DLD1 (cell line): ENCODE results near the gene ACTL6A.
"Not testable (repeated sequence)": the region's sequence is repeated elsewhere in the genome, so short reads cannot be mapped to it uniquely, and the experiment has no call there.

ENCODE experiments used
- in situ Hi-C: cut with HindIII; loops from 2 replicates; pipeline ENCODE4 v1.10.0; 2017; ENCODE audit warnings: low sequenced_read_pairs

Gene ACTL6A

DNA sequence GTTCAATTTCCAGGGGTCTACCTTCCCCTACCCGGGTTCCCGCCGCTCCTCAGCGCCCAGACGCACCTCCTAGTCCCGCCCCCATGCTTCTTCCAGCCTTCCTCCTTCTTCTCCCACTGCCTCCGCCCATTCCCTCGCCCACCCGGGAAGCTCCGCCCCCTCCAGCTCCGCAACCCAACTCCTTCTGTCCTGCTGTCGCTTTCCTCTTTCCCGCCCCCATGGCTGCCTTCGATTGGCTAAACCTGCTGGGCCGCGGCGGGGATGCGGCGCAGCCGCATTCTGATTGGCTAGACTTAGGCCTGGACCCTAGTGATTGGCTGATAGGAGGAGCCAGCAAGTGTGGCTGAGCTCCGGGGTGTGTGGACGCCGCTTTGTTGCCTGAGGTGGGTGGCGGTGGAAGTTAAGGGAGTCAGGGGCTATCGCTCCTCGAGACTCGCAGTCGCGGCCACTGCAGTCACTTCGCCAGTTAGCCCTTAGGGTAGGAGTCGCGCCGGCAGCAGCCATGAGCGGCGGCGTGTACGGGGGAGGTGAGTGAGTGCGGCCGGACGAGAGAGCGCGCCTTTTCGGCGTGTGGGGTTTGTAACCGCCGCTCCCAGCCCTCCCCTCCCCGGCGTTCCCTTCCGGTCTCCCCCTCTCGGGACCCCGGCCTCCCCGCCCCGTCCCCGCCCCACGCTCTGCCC lies at the start of gene ACTL6A:
Gene ACTL6A, plus strand, starts transcription at position 336 of the 680 bp plus-strand sequence. Its CDS starts 167 bp downstream, at position 503.
- in situ Hi-C loops: no loop called here

DNA sequence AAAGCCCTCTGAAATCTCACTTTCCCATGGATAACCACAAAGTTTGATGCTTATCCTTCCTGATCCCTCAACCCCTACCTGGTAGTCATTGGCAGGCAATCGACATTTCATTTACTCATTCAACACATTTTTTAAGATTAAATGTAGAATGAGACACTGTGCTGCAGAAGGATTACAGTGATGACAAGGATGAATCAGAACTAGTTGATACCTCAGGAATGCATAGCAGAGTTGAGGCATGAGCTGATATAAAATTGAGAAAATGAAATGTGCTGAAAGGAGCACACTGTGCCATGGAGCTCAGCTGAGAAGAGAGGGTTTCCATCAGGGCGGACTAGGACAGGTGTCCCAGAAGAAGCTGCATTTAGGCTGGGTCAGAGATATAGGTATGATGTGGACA lies 48.9 kb upstream of the ACTL6A start:
- in situ Hi-C loops: no loop called here

DNA sequence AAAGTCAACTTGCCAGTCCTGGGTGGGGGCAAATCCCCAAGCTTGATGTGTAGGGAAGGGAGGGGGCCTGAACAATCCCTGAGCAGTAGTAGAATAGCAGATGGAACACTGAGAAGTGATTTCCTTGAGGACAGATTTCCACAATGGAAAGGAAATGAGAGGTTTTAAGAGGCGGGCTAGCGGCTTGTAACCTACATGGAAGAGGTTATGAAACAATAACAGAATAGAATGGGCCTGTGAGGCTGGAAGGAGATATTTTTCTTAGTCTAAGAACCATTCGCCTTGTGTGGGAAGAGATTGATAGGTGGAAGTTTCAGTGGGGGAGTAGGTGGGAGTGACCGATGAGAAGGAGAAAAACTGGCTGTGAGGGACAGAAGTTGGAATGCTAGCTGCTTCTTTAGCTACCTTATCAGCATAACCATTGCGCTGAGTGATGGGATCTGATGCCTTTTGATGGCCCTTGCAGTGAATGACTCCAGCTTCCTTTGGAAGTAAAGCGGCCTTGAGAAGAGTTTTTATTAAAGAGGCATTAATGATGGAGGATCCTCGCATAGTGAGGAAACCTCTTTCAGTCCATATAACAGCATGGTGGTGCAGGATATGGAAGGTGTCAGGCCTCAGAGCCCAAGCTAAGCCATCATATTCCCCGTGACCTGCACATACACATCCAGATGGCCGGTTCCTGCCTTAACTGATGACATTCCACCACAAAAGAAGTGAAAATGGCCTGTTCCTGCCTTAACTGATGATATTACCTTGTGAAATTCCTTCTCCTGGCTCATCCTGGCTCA lies 46.1 kb upstream of the ACTL6A start:
- in situ Hi-C loops: not testable (repeated sequence)

DNA sequence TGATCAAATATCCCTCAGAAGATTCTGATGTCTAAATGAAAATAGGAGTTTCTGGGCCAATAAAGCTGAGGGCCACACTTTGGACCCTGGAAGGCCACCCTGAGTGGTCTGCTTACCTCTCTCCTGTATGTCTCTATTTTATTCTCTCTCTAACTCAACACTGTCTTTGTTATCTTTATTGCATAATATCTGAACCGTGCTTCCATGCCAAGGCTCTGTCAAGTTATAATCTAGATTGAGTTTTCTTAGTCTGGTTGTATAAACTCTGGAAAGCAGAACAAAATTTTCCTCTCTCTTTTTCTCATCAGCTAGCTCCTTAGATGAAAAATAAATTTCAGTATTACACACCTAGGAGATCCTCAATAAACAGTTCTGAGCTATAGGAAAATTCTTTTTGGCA lies 36.2 kb upstream of the ACTL6A start:
- in situ Hi-C loops: no loop called here

DNA sequence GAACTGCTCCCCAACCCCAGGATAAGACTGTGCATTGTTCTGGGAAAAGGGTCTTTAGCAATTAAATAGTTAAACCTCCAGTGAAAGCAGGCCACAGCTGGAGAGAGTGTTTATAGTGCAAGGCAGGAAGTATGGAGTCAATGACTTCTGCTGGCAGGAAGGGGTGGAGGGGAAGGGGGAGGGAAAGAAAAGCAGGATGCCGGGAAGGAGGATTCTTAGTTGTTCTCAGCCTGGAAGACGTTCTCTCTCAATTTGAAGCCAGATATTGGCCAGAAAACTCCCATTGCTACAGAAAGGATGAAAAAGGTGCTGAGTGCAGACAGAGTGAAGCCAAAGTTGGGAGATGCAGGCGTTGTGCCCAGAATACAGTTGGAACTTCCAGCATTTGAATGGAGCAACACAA lies 35.7 kb upstream of the ACTL6A start:
- in situ Hi-C loops: no loop called here

DNA sequence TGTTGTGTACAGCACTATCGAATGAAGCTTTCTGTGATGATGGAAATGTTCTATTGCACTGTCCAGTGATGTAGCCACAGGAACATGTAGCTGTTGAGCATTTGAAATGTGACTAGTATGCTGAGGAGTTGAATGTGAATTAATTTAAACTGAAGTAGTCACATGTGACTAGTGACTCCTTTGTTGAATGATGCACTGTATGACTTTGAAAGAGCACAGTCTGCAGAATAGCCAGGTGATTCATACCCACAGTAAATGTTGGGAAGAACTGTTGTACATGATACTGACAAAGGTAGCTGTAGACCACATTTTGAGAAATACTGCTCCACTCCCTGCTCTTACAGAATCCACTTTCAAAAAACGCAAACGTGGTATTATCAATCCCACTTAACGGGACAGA lies 34.0 kb upstream of the ACTL6A start:
- in situ Hi-C loops: no loop called here

DNA sequence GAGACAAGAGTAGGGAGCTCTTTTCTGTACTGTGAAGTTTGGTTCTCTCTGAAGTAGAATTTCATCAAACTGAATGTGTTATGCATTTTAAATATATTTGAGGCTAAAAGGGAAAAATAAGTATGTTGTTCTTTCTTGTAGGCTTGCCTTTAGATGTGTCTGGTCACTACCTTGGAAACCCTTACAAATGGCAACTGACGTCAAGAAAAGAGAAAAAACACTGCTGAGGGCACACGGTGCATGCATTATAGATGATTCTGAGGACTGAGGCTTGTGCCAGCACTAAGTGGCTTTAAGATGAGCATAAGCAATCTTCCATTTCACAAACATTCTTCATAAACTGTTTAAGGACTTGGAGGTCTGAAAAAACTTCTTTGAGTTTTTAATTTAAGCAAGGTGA lies 31.1 kb upstream of the ACTL6A start:
- in situ Hi-C loops: no loop called here

DNA sequence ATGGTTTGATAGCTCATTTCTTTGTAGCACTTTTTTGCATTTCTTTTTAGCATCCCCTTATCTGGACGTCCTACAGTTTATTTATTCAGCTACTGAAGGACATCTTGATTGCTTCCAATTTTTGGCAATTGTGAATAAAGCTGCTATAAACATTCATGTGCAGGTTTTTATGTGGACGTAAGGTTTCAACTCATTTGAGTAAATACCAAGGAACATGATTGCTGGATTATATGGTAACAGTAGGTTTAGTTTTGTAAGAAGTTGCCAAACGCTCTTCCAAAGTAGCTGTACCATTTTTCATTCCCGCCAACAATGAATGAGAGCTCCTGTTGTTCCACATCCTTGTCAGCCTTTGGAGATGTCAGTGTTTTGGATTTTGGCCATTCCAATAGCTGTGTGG lies 29.5 kb upstream of the ACTL6A start:
- in situ Hi-C loops: no loop called here

DNA sequence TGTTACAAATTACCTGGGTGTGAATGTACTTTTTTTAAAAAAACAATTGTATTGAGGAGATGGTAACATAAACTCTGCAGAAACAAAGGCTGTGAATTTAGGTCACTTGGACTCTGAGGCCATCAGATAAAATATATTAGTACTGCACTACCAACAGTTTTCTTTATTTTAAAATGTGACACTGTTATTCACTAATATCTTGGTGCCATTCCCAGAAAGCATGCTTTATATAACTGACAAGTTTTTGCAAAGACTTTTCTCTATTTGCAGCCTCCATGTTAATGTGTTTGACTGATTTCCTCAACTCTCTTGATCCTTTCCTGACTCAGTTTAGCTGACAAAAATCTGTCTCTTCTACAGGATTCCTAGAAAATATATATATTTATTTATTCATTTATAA lies 26.5 kb upstream of the ACTL6A start:
- in situ Hi-C loops: no loop called here

DNA sequence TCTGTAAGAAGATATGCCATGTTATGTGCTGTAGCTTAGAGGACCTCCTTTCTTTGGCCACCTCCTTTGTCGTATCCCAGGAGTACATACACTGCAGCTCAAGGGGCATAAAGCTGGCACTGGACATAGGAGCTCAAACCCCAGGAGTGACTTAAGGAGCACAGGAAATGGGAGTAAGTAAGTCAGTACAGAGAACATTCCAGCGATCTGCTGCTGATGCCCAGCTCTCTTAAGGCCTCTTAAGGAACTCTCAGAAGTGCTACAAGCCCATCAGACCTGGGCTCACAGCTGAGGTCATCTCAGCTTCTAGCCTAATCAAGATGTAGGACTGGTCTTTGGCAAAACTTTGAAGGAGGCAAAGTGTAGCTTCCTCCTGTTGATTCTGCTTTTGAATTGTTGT lies 21.6 kb upstream of the ACTL6A start:
- in situ Hi-C loops: no loop called here

DNA sequence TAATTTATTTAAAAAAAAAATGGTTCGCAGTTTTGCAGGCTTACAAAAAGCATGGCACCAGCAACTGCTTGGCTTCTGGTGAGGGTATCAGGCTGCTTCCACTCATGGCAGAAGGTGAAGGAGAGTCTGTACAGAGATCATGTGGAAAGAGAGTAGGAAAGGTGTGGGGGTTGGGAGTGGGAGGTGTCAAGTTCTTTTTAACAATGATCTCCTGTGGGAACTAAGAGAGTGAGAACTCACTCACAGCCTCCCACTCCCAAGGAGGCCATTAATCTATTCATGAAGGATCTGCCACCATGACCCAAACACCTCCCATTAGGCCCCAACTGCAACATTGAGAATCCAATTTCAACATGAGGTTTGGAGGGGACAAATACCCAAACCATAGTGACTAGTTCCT lies 21.1 kb upstream of the ACTL6A start:
- in situ Hi-C loops: no loop called here

DNA sequence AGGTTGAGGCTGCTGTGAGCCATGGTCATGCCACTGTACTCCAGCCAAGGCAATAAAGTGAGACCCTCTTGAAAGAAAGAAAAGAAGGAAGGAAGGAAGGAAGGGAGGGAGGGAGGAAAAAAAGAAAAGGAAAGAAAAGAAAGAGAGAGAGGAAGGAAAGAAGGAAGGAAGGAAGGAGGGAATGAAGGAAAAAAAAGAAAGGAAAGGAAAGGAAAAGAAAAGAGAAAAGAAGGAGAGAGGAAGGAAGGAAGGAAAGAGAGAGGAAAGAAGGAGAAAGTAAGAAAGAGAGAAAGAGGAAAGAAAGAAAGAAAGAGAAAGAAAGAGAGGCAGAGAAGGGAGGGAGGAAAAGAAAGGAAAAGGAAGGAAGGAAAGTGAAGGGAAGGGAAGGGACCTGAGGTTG lies 20.4 kb upstream of the ACTL6A start:
- in situ Hi-C loops: no loop called here

DNA sequence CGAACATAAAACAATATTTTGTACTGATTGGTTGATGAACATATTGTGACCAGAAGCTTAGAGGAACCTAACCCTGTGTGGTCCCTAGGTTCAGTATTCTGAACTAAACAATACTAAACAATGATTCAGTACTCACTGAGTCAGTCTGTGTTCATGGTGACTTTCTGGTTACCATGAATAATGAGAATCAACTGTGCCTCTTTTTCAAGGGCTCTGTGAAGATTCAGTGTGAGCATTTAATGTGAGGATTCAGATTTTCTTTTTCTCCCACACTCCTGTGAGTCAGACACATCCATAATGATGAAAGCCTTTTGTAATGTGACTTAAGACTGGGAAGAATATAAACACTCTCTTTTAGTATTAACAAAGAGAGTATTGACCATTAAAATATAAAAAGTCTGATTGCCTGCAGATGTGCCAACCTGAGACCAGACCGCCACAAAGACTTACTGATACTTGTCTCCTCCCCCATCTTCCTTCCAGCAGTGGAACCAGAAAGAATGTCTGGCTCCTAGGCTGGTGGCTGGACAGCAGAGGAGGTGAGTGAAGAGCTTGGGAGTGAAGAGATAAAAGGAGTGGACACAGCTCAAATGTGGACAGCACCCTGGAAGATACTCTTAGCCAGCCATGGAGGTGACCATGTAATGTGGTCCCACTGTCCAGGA lies 17.6 kb upstream of the ACTL6A start:
- in situ Hi-C loops: no loop called here

DNA sequence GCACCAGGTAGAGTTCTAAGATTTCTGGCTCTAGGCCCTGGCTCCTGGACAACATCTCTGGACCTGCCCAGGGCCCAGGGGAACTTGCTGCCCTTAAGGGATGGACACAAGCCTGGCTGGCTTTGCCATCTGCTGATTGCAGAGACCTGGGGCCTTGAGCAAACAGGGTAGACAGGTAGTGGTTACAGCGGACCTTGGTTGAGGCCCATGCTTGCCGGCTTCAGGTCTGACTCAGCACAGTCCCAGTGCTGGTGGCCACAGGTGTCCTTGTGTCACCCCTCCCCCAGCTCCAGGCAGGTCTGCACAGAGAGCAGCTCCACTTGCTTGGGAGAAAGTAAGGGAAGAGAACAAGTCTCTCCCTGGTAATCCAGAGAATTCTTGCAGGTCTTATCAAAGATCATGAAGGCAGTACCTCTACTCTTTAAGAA lies 15.9 kb upstream of the ACTL6A start:
- in situ Hi-C loops: no loop called here

DNA sequence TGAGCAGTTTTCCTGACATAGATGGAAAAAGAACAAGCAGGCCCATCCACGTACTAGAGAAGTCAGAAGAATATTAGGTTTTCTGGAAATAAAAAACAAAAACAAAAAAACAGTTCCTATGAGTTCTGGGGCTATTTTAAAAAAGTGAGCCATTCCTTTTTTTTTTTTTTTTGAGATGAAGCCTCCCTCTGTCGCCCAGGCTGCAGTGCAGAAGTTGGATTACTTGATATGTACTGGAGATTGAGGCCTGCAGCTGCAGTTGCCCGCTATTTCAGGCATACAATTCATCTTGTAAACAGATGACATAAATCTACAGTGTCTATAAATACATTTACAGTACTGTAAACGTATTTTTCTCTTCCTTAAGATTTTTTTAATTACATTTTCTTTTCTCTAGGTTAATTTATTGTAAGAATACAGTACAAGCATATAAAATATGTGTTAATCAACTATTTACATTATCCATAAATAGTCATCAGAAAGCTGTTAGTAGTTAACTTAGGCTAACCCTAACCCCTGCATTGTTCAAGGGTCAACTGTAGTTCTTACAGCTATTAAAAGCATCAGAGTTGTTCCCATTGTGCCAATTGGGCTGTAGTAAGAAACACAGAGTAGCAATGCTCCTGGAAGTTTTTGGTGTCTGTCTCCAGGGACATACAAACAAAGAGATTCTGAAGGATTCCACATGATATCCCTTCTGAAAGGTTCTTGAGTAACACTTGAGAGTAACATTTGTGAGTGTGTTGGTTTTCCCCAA lies 11.2 kb upstream of the ACTL6A start:
- in situ Hi-C loops: no loop called here

DNA sequence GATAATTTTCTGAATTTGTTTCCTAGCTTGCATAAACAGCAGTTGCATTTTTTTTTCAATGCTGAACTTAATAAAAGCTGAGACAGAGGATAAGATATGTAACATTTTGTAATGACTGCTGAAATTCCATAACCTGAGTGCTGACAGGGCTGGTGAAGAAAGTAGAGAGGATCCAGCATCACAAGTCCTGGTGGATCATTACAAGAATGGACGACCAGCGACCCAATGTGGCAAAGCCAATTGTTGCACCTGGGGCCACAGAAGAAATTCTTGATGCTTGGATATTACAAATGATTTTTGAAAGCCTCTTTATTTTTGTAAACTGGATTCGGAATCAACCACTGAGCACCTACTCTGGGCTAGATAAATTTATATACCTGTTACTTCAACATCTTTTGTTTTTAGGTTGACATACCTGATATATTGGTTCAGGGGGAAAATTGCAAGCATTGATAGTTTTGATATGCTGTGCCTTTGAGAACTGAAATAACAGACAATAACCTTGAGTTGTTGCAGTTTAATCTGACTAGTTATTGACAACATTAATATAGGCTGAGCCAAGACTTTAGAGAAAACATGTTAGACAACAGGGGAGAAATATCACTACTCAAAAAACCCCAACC lies 3.9 kb upstream of the ACTL6A start:
- in situ Hi-C loops: no loop called here

DNA sequence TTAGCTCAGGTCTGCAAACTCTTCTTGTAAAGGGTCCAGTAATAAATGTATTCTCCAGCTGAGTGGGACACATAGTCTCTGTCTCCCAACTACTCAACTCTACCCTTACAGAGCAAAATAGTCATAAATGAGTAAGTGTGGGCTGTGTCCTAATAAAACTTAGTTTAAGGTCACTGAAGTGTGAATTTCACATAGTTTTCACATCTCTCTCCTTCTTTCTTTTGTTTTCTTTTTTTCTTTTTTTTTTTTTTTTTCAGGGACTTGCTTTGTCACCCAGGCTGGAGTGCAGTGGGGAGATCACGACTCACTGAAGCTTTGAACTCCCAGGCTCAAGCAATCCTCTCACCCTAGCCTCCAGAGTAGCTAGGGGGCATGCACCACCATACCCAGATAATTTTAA lies 1.9 kb upstream of the ACTL6A start:
- in situ Hi-C loops: no loop called here

DNA sequence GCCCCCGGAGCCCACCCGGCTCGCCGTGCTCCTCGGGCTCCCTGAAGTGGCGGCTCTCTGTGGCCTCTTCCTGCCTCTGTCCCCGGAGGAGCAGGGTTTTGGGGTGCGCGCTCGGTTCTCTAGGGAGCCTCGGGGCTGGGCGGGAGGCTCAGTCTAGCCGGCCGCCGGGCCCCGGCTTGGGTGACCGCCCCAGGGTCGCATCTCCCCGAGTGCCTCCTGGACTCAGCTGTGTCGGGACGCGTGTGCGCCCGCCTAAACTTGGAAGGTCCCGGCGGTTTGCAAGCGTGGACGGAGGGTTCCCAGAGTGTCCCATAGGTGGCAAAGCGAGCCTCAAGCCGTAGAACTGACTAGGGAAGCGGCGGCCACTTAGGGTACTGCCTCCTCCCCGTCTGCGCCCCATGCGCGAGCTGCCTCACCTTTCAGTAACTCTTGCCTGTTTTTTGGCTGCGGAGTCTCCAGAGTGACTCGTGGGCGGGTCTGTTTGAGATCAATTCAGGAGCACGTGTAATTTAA lies 601 bp downstream of the ACTL6A start:
- in situ Hi-C loops: no loop called here

DNA sequence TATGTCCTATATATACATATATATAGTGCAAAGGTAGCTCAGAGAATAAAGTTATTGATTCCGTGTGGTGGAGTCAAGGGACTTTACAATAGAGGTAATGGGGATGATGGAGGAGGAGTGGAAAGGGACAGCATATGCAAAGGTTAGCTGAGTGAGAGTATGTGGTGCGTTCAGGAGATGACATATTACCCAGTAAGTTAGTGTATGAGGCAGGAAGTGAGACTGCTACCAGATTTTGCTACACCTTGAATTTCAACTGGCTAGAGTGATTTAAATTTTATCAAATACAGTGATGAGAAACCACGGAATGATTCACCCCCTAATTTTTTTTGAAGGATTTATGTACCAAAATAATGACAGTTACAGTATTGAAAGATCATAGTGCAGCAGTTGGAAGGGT lies 2.8 kb downstream of the ACTL6A start:
- in situ Hi-C loops: no loop called here

DNA sequence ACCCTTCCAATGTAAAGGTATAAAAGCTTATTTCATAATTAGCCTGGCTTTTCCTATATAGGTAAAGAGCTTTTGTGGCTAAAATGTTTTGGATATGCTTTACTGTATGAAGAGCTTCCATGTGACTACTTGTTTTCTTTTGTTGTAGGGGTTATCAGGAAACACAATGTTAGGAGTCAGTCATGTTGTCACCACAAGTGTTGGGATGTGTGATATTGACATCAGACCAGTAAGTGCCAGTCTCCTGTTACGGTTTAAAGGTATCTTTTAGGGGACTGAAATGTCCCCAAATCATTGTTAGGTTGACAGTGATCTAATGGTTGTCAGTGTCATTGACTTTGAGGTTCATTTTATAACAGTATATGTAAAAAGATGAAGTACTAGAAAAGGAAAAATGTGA lies 18.3 kb downstream of the ACTL6A start:
- in situ Hi-C loops: no loop called here

DNA sequence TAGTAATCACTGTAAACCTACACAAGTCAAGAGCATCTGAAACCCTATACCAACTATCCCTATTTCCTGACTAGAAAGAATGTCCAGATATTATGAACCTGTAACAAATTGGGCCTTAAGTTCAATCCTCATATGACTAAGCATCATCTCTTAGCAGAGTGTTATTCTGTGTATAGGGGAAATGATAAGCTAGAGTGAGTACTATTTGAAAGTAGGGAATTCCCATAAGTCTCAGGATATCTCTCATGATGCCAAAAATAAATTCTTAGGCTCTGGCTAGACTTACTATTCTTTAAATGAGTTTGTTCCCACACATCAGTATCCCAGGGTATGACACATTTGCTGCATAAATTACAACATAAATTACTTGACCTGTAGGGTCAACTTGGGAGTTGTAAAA lies 26.4 kb downstream of the ACTL6A start:
- in situ Hi-C loops: no loop called here
